HT1080 (cell line): ENCODE measurements around the gene TMC7. TPM values are rescaled to one million over a fixed set of nuclear protein-coding genes. Genes with fewer than 3 reads are reported as not detected.
"Not testable (repeated sequence)": the region's sequence is repeated elsewhere in the genome, so short reads cannot be mapped to it uniquely, and the experiment has no call there.

Source experiments
- DNase-seq: peaks from one replicate; pipeline ENCODE4 v3.0.0-alpha.2; 2015; ENCODE audit warnings: low read depth
- total RNA-seq: library from RNA; depleted of rRNA; stranded (reverse); fragments of >200 nt; shearing (Covaris generic); gene quantifications from 2 replicates; pipeline ENCODE4 v1.2.3, GENCODE V29; 2014

The TMC7 gene
- total RNA-seq, 1 experiment from 2014 or later: 12.5 TPM

GRCh38 chr16:18975109-18975508, 8.6 kb upstream of the TMC7 start:
- no peak for DNase-seq

GRCh38 chr16:18979936-18980335, 3.8 kb upstream of the TMC7 start:
- DNase-seq: no peak

- peak; percentile 51 for DNase-seq
These were observed 786 bp downstream of the TMC7 start for GRCh38 chr16:18984435-18985005.

GRCh38 chr16:18985256-18985655, 1.5 kb downstream of the TMC7 start:
- not testable (repeated sequence) for DNase-seq

- not testable (repeated sequence) for DNase-seq
These were observed 8.0 kb downstream of the TMC7 start for GRCh38 chr16:18991731-18992130.

GRCh38 chr16:18993531-18993930, 9.8 kb downstream of the TMC7 start:
- not testable (repeated sequence) for DNase-seq

- DNase-seq: not testable (repeated sequence)
These were observed 10.4 kb downstream of the TMC7 start for GRCh38 chr16:18994181-18994580.

GRCh38 chr16:18995406-18995805, 11.7 kb downstream of the TMC7 start:
- DNase-seq: not testable (repeated sequence)

GRCh38 chr16:18996536-18996935, 12.8 kb downstream of the TMC7 start:
- not testable (repeated sequence) for DNase-seq

- DNase-seq: not testable (repeated sequence)
These were observed 13.3 kb downstream of the TMC7 start for GRCh38 chr16:18997001-18997400.

GRCh38 chr16:18999045-18999393, 15.3 kb downstream of the TMC7 start:
- DNase-seq: no peak

GRCh38 chr16:19001788-19002187, 18.1 kb downstream of the TMC7 start:
- DNase-seq: peak; percentile 99

GRCh38 chr16:19003935-19004334, 20.2 kb downstream of the TMC7 start:
- no peak for DNase-seq

- DNase-seq: peak; percentile 100
These were observed 22.1 kb downstream of the TMC7 start for GRCh38 chr16:19005561-19006445.

- DNase-seq: no peak
These were observed 22.9 kb downstream of the TMC7 start for GRCh38 chr16:19006446-19007315.

- DNase-seq: peak; percentile 79
These were observed 24.8 kb downstream of the TMC7 start for GRCh38 chr16:19008245-19009169.

GRCh38 chr16:19011169-19011731, 27.5 kb downstream of the TMC7 start:
- DNase-seq: no peak

GRCh38 chr16:19014461-19014860, 30.7 kb downstream of the TMC7 start:
- DNase-seq: peak; percentile 54

GRCh38 chr16:19017179-19017578, 33.4 kb downstream of the TMC7 start:
- no peak for DNase-seq

- DNase-seq: no peak
These were observed 37.0 kb downstream of the TMC7 start for GRCh38 chr16:19020689-19021088.
